ENCODE results near the gene NOM1. TPM values are rescaled to one million over a fixed set of nuclear protein-coding genes. Genes with fewer than 3 reads are reported as not detected.
"Not testable (repeated sequence)": the region's sequence is repeated elsewhere in the genome, so short reads cannot be mapped to it uniquely, and the experiment has no call there.

The NOM1 gene
- total RNA-seq, 1 donor from 2014 or later, result 19.7 TPM

GRCh38 chr7:156906200-156906649, 43.3 kb upstream of the NOM1 start:
- H3K9ac ChIP-seq (ENCODE audit: low read length), result no peak overlapping the region
- no peak overlapping the region for H3K4me3 Mint-ChIP-seq (ENCODE audit: unreplicated experiment)
- H2AFZ ChIP-seq (ENCODE audit: low read depth, low read length), result no peak overlapping the region
- H4K20me1 ChIP-seq (ENCODE audit: insufficient read depth, low read length), result no peaks in the 10 kb centered on the region
- no peaks in the 10 kb centered on the region for H3K36me3 ChIP-seq (ENCODE audit: insufficient read depth, low read length)
- TF ChIP-seq, protein P1, sequence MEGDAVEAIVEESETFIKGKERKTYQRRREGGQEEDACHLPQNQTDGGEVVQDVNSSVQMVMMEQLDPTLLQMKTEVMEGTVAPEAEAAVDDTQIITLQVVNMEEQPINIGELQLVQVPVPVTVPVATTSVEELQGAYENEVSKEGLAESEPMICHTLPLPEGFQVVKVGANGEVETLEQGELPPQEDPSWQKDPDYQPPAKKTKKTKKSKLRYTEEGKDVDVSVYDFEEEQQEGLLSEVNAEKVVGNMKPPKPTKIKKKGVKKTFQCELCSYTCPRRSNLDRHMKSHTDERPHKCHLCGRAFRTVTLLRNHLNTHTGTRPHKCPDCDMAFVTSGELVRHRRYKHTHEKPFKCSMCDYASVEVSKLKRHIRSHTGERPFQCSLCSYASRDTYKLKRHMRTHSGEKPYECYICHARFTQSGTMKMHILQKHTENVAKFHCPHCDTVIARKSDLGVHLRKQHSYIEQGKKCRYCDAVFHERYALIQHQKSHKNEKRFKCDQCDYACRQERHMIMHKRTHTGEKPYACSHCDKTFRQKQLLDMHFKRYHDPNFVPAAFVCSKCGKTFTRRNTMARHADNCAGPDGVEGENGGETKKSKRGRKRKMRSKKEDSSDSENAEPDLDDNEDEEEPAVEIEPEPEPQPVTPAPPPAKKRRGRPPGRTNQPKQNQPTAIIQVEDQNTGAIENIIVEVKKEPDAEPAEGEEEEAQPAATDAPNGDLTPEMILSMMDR (IDR thresholded peaks at IDR 0.05; ENCODE audit: insufficient read depth, low read depth, low read length), result no peak
- no peak for TF ChIP-seq EZH2 (IDR thresholded peaks at IDR 0.05; ENCODE audit: insufficient read depth, low read length)
- H3K4me3 ChIP-seq (ENCODE audit: insufficient read depth, low read depth, low read length), result no peak overlapping the region
- no peaks in the 10 kb centered on the region for H3K9me3 Mint-ChIP-seq (ENCODE audit: unreplicated experiment)
- H3K4me1 ChIP-seq (ENCODE audit: insufficient read depth, low read length), result peaks cover 8% of the 10 kb centered on the region
- no peaks in the 10 kb centered on the region for H3K4me1 Mint-ChIP-seq (ENCODE audit: low read depth, unreplicated experiment)
- H3K36me3 Mint-ChIP-seq (ENCODE audit: low read depth, unreplicated experiment), result no peaks in the 10 kb centered on the region
- H3K27me3 ChIP-seq (ENCODE audit: insufficient read depth, low read length), result no peaks in the 10 kb centered on the region
- H3K27me3 Mint-ChIP-seq (ENCODE audit: low read depth, unreplicated experiment), result peaks cover 2% of the 10 kb centered on the region
- H3K79me2 ChIP-seq (ENCODE audit: insufficient read depth, low read length), result no peaks in the 10 kb centered on the region
- DNase-seq (ENCODE audit: low read depth) (no peak), FAIRE-seq (no peak)
- no peaks in the 10 kb centered on the region for H3K9me3 ChIP-seq (ENCODE audit: insufficient read depth, low read depth, low read length)
- H3K4me2 ChIP-seq (ENCODE audit: low read length), result no peak overlapping the region
- no peak overlapping the region for H3K27ac ChIP-seq (ENCODE audit: low read depth, low read length)
- no peak overlapping the region for H3K27ac Mint-ChIP-seq (ENCODE audit: unreplicated experiment)

- H3K9me3 ChIP-seq (ENCODE audit: insufficient read depth, low read depth, low read length), result no peaks in the 10 kb centered on the region
- H4K20me1 ChIP-seq (ENCODE audit: insufficient read depth, low read length), result no peaks in the 10 kb centered on the region
- H3K27me3 Mint-ChIP-seq (ENCODE audit: low read depth, unreplicated experiment), result peaks cover 6% of the 10 kb centered on the region
- no peak overlapping the region for H3K27ac Mint-ChIP-seq (ENCODE audit: unreplicated experiment)
- DNase-seq (ENCODE audit: low read depth) (no peak), FAIRE-seq (no peak)
- H3K9ac ChIP-seq (ENCODE audit: low read length), result no peak overlapping the region
- peaks cover 8% of the 10 kb centered on the region for H3K4me1 ChIP-seq (ENCODE audit: insufficient read depth, low read length)
- no peak overlapping the region for H3K4me3 ChIP-seq (ENCODE audit: insufficient read depth, low read depth, low read length)
- H2AFZ ChIP-seq (ENCODE audit: low read depth, low read length), result no peak overlapping the region
- H3K36me3 ChIP-seq (ENCODE audit: insufficient read depth, low read length), result no peaks in the 10 kb centered on the region
- no peak overlapping the region for H3K27ac ChIP-seq (ENCODE audit: low read depth, low read length)
- no peaks in the 10 kb centered on the region for H3K79me2 ChIP-seq (ENCODE audit: insufficient read depth, low read length)
- no peaks in the 10 kb centered on the region for H3K36me3 Mint-ChIP-seq (ENCODE audit: low read depth, unreplicated experiment)
- TF ChIP-seq EZH2 (IDR thresholded peaks at IDR 0.05; ENCODE audit: insufficient read depth, low read length), result no peak
- TF ChIP-seq, protein P1 (IDR thresholded peaks at IDR 0.05; ENCODE audit: insufficient read depth, low read depth, low read length), result no peak
- H3K4me3 Mint-ChIP-seq (ENCODE audit: unreplicated experiment), result no peak overlapping the region
- H3K4me2 ChIP-seq (ENCODE audit: low read length), result no peak overlapping the region
- H3K9me3 Mint-ChIP-seq (ENCODE audit: unreplicated experiment), result peaks cover 3% of the 10 kb centered on the region
- no peaks in the 10 kb centered on the region for H3K4me1 Mint-ChIP-seq (ENCODE audit: low read depth, unreplicated experiment)
- no peaks in the 10 kb centered on the region for H3K27me3 ChIP-seq (ENCODE audit: insufficient read depth, low read length)
These were observed 41.9 kb upstream of the NOM1 start for GRCh38 chr7:156907656-156908055.

- not testable (repeated sequence) for H3K27me3 Mint-ChIP-seq (ENCODE audit: low read depth, unreplicated experiment); H3K4me1 Mint-ChIP-seq (ENCODE audit: low read depth, unreplicated experiment); H3K36me3 Mint-ChIP-seq (ENCODE audit: low read depth, unreplicated experiment); H3K36me3 ChIP-seq (ENCODE audit: insufficient read depth, low read length); H3K79me2 ChIP-seq (ENCODE audit: insufficient read depth, low read length); H3K27ac ChIP-seq (ENCODE audit: low read depth, low read length); H3K4me3 Mint-ChIP-seq (ENCODE audit: unreplicated experiment); H2AFZ ChIP-seq (ENCODE audit: low read depth, low read length); DNase-seq (ENCODE audit: low read depth); H3K4me1 ChIP-seq (ENCODE audit: insufficient read depth, low read length); FAIRE-seq; H3K9me3 ChIP-seq (ENCODE audit: insufficient read depth, low read depth, low read length); H3K9me3 Mint-ChIP-seq (ENCODE audit: unreplicated experiment); H3K27me3 ChIP-seq (ENCODE audit: insufficient read depth, low read length); H3K4me2 ChIP-seq (ENCODE audit: low read length); H3K4me3 ChIP-seq (ENCODE audit: insufficient read depth, low read depth, low read length); H3K9ac ChIP-seq (ENCODE audit: low read length); H4K20me1 ChIP-seq (ENCODE audit: insufficient read depth, low read length); H3K27ac Mint-ChIP-seq (ENCODE audit: unreplicated experiment)
These were observed 39.8 kb upstream of the NOM1 start for GRCh38 chr7:156909574-156910252.

All from astrocyte (in vitro differentiated cells and primary cell).